ENCODE data around the gene BAD.
"Not testable (repeated sequence)": the region's sequence is repeated elsewhere in the genome, so short reads cannot be mapped to it uniquely, and the experiment has no call there.

The BAD gene

DNA sequence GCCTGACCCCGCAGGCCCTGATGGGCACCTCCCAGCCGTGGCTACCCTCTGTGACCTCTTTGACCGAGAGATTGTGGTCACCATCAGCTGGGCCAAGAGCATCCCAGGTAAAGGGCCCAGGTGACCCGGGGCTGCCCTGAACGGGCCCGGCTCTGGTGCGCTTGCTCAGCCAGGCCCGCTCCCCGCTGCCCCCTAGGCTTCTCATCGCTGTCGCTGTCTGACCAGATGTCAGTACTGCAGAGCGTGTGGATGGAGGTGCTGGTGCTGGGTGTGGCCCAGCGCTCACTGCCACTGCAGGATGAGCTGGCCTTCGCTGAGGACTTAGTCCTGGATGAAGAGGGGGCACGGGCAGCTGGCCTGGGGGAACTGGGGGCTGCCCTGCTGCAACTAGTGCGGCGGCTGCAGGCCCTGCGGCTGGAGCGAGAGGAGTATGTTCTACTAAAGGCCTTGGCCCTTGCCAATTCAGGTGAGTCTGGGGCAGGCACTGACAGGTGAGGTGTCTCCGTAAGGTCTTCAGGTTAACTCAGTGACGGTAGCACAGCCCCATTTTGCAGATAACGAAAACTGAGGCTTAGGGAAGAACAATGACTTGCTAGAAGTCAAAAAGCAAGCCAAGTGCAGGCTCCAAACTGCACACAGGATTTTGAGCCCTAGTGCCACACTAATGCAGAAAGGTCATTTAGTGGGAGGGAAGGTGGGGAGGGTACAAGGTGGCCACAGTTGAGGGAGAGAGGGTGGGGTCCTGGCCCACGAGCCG lies 30.5 kb upstream of the BAD start:
- no peak for DNase-seq (ENCODE audit: low spot score)

- DNase-seq (ENCODE audit: low spot score) = no peak
Observed at GRCh38 chr11:64314146-64314804, 29.8 kb upstream of the BAD start.

GRCh38 chr11:64313491-64314145 lies 29.2 kb upstream of the BAD start:
- DNase-seq (ENCODE audit: low spot score) = no peak

GRCh38 chr11:64312947-64313346 lies 28.5 kb upstream of the BAD start:
- no peak for DNase-seq (ENCODE audit: low spot score)

- DNase-seq (ENCODE audit: low spot score) = not testable (repeated sequence)
Observed at GRCh38 chr11:64307795-64308194, 23.3 kb upstream of the BAD start.

DNA sequence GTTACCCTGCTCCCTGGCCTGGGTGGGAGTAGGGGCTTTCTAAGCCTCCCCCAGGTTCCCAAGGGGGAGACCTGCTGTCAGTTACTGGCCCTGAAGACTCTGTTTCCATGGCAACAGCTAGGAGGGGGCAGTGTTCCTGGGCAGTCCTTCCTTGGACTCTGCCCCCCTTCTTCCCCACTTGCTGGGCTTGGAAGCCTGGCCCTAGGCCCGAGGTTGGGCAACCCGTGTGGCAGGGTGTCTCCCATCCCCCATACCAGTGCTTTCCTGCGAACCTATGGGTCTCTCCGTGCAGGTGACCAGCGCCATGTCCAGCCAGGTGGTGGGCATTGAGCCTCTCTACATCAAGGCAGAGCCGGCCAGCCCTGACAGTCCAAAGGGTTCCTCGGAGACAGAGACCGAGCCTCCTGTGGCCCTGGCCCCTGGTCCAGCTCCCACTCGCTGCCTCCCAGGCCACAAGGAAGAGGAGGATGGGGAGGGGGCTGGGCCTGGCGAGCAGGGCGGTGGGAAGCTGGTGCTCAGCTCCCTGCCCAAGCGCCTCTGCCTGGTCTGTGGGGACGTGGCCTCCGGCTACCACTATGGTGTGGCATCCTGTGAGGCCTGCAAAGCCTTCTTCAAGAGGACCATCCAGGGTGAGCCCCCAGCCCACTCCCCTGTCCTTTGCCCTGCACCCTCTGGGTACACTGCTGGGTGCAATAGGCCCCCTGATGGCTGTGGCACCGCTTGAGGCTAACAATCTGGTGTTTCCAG lies 22.6 kb upstream of the BAD start:
- DNase-seq (ENCODE audit: low spot score) = no peak

- no peak for DNase-seq (ENCODE audit: low spot score)
Observed at GRCh38 chr11:64306563-64306875, 22.1 kb upstream of the BAD start.

- peak; percentile 81 for DNase-seq (ENCODE audit: low spot score)
Observed at GRCh38 chr11:64305691-64306562, 21.5 kb upstream of the BAD start.

- DNase-seq (ENCODE audit: low spot score) = peak; percentile 99
Observed at GRCh38 chr11:64305075-64305690, 20.7 kb upstream of the BAD start, which contains the start of gene ESRRA. Gene ESRRA, plus strand, starts transcription at chr11:64305524. Its CDS starts 1,656 bp downstream, at chr11:64307180.

DNA sequence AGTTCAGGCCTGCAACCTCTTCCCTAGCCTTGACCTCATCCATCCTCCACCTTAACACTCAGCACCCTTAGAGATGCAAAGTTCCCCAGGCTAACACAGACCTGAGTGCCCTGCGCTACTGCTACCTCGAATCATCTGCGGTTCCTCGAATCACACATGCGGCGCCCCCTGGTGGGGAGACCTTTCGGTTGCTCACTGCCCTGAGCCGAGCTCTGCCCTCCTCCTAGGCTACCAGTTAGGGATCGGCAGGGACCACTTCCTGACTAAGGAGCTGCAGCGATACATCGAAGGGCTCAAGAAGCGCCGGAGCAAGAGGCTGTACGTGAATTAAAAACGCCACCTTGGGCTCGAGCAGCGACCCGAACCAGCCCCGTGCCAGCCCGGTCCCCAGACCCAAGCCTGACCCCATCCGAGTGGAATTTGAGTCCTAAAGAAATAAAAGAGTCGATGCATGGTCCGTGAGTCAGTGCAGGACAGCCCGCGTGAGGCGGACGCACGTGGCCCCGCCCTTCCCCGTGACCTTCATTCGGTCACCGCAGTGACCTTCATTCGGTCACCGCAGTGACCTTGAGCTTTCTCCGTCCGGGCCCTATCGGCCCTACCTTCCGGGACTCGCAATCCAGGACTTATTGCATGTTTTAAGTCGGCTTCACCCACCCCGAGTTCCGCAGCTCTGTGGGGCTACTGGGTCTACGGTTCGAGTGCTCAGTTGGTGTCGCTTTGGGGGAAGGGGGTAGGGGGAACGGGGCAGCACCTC lies 20.0 kb upstream of the BAD start:
- DNase-seq (ENCODE audit: low spot score) = peak; percentile 95

GRCh38 chr11:64304032-64304315 lies 19.5 kb upstream of the BAD start:
- no peak for DNase-seq (ENCODE audit: low spot score)

- no peak for DNase-seq (ENCODE audit: low spot score)
Observed at GRCh38 chr11:64303109-64304031, 18.9 kb upstream of the BAD start.

DNA sequence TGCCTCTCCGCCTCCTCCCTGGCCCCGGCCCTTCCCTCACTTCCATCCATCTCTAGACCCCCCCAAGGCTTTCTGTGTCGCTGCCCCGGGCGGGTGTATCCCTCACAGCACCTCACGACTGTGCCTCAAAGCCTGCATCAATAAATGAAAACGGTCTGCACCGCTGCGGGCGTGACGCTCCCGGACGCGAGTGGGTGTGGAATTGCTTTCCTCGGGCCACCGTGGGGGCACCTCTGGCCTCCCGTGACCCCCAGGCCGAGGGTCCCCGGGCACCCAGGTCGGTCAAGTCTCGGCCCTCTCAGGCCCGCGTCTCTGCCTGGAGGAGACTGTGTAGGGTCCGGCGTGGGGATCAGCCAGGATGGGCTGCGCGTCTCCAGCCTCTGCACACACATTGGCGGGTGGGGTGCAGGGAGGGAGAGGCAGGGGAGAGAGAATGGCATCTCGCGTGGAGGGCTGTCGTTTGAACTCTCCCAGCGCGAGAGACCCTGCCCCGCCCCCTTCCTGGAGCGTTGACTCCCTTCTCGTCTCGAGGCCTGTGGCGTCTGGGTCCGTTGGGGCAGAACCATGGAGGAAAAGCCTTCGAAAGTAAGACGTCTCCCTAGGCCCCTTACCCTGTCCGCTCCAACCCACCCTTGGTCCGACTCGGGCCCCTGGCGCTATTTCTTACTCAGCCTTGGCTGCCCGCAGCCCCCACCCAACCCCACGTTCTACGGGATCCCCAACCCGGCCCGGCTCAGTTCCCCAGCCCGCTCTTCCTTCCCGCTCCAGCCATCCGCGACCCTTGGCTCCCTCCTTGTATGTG lies 15.6 kb upstream of the BAD start, which contains the start of gene CATSPERZ:
Gene CATSPERZ, plus strand, starts transcription at position 512 of the 802 bp plus-strand sequence. Its CDS starts 53 bp downstream, at position 565.
- DNase-seq (ENCODE audit: low spot score) = no peak

- no peak for DNase-seq (ENCODE audit: low spot score)
Observed at GRCh38 chr11:64298966-64299846, 14.7 kb upstream of the BAD start.

DNA sequence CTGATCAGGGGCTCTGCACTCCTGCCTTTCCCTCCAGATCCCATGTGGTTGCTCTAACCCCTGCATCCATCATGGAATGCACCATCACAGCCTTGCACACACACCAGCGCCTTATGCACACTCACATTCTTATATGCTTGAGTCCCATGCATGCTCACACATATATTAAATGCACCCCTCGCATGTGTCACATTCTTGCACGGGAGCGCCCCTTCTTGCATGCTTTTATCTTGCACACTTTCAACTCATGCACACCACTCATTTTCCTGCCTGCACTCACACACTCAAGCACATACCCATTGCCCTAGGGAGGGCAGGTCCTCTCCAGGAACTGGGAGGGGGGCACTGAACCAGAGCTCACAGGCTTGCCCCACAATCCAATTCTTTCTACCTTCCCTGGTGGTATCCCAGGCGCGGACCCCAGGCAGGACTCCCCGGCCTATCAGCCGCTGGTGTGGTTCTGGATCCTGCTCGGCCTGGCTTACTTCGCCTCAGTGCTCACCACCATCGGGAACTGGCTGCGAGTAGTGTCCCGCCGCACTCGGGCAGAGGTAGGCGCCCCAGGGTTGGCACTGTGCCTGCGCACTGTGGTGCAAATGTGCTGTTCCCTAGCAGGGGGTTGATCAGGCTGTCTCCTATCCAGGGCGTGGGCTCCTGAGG lies 13.4 kb upstream of the BAD start:
- DNase-seq (ENCODE audit: low spot score) = no peak

GRCh38 chr11:64296830-64297698 lies 12.6 kb upstream of the BAD start:
- DNase-seq (ENCODE audit: low spot score) = no peak
